ENCODE data around the gene PAFAH1B1. TPM values are rescaled to one million over a fixed set of nuclear protein-coding genes. Genes with fewer than 3 reads are reported as not detected.

Gene PAFAH1B1
- total and polyA plus RNA-seq, 10 of the 15 experiments (the other 5 are each of a cell fraction or from before 2014, with no cell fraction given), result 28.9 to 107 (median 49.1) TPM

- H3K36me3 ChIP-seq (ENCODE audit: control insufficient read depth in 2 of 2, insufficient read depth in 2 of 2, low read length in 1 of 2), result peaks cover 9 to 50% of the 10 kb centered on the region in 2 experiments; a peak in 3 of 4 replicates
- in situ Hi-C loops (cut with MboI), result no loop called here
Observed at GRCh38 chr17:2703606-2704005, 110.2 kb downstream of the PAFAH1B1 start.

More at GRCh38 chr17:2703606-2704005, 110.2 kb downstream of the PAFAH1B1 start:
- intact Hi-C loops (cut with micrococcal nuclease; ENCODE audit: unreplicated experiment), result no loop called here
- POLR2A ChIA-PET, result no interaction called here
- RAD21 ChIA-PET (ENCODE audit: unreplicated experiment), result no interaction called here
- FAIRE-seq (no peak), ATAC-seq (no peak), DNase-seq (ENCODE audit: low read depth, low spot score) (no peak)
- no TSS peak for BruUV-seq (replicated peaks)
- peaks cover 5% of the 10 kb centered on the region; the same call in 1 of the 2 replicates for H4K20me1 ChIP-seq (ENCODE audit: control insufficient read depth, insufficient read depth)
- SMC1A ChIA-PET (ENCODE audit: uncharacterized antibody, unreplicated experiment), result no interaction called here
- TF ChIP-seq RAD21 (IDR thresholded peaks at IDR 0.05; ENCODE audit: insufficient read depth, low read depth, low read length) (no peak), NFYB (IDR thresholded peaks at IDR 0.05; ENCODE audit: insufficient read depth, low read depth, low read length) (no peak), ZNF384 (IDR thresholded peaks at IDR 0.05; ENCODE audit: borderline replicate concordance, low read depth, low read length) (no peak)
- TF ChIP-seq, protein P1, sequence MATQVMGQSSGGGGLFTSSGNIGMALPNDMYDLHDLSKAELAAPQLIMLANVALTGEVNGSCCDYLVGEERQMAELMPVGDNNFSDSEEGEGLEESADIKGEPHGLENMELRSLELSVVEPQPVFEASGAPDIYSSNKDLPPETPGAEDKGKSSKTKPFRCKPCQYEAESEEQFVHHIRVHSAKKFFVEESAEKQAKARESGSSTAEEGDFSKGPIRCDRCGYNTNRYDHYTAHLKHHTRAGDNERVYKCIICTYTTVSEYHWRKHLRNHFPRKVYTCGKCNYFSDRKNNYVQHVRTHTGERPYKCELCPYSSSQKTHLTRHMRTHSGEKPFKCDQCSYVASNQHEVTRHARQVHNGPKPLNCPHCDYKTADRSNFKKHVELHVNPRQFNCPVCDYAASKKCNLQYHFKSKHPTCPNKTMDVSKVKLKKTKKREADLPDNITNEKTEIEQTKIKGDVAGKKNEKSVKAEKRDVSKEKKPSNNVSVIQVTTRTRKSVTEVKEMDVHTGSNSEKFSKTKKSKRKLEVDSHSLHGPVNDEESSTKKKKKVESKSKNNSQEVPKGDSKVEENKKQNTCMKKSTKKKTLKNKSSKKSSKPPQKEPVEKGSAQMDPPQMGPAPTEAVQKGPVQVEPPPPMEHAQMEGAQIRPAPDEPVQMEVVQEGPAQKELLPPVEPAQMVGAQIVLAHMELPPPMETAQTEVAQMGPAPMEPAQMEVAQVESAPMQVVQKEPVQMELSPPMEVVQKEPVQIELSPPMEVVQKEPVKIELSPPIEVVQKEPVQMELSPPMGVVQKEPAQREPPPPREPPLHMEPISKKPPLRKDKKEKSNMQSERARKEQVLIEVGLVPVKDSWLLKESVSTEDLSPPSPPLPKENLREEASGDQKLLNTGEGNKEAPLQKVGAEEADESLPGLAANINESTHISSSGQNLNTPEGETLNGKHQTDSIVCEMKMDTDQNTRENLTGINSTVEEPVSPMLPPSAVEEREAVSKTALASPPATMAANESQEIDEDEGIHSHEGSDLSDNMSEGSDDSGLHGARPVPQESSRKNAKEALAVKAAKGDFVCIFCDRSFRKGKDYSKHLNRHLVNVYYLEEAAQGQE (IDR thresholded peaks at IDR 0.05; ENCODE audit: low read depth, low read length), result no peak
- H3K9ac ChIP-seq (ENCODE audit: control insufficient read depth, insufficient read depth, low read length), result no peak overlapping the region
- CTCF ChIA-PET, result no interaction called here
- no peak overlapping the region for H3K4me2 ChIP-seq (ENCODE audit: control insufficient read depth, insufficient read depth)
- H3K27me3 ChIP-seq (replicated peaks in 1 of 2; ENCODE audit: control insufficient read depth in 2 of 2, insufficient read depth in 2 of 2, low read length in 1 of 2), result no peaks in the 10 kb centered on the region
- no peaks in the 10 kb centered on the region for H3K9me3 ChIP-seq (replicated peaks; ENCODE audit: control insufficient read depth, insufficient read depth, low read length)
- H3K79me2 ChIP-seq (ENCODE audit: control insufficient read depth, insufficient read depth, low read length), result peaks cover 36% of the 10 kb centered on the region
- H2AFZ ChIP-seq (ENCODE audit: control insufficient read depth, low read depth, low read length), result no peak overlapping the region
- 93% methylated on average over 16 of the region's 16 CpGs for WGBS (ENCODE audit: insufficient coverage, insufficient replicate concordance, low lambda C conversion rate, missing lambda C conversion rate)
- no peak overlapping the region for H3K4me3 ChIP-seq
- peaks cover 6% of the 10 kb centered on the region; the same call in 1 of the 2 replicates for H3K4me1 ChIP-seq (ENCODE audit: control insufficient read depth, insufficient read depth, low read length)
- H3K27ac ChIP-seq (ENCODE audit: control insufficient read depth, insufficient read depth), result no peak overlapping the region
